NCI-H2227 (cell line): ENCODE data around the gene CREBBP.
A peak's percentile ranks its signal among the peaks of the same experiment; 100 is the strongest.

Experiments used
- DNase-seq: peaks from one replicate; lab custom pipeline; 2025; ENCODE audit not compliant: unreplicated experiment; lab: John Stamatoyannopoulos, UW

The CREBBP gene

DNA sequence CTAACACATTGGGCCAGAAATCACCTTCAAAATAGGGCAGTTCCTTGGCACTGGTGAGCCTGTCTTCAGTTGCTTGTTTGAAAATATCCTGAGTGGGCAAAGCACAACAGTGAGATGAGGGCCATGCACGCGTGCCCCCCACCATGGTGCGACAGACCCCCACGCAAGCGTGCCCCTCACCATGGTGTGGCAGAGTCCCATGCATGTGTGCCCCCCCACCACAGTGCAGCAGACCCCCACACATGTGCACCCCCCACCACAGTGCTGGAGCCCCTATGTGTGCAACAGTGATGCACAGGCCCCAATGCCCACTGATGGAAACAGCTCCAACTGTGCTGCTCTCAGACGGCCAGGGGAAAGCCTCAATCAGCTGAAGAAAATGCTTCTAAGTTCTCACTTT lies 144.4 kb downstream of the CREBBP start:
- no peak for DNase-seq

DNA sequence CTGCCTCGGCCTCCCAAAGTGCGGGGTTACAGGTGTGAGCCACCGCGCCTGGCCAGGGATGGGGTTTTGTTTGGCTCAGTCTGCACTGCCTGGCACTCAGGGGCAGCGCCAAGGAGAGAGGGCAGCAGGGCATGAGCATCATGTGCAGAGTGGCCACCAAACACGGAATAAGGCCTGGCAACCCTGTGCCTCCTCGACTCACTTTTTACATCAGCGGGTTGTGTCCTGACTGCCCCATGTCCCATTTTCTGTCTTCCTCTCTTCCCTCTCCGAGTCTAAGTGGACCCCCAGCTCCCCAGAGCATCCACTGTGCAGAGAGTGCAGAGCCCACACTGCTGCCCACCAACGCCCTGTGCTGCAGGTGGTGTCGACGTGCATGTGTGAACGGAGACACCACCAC lies 145.0 kb downstream of the CREBBP start:
- no peak for DNase-seq

DNA sequence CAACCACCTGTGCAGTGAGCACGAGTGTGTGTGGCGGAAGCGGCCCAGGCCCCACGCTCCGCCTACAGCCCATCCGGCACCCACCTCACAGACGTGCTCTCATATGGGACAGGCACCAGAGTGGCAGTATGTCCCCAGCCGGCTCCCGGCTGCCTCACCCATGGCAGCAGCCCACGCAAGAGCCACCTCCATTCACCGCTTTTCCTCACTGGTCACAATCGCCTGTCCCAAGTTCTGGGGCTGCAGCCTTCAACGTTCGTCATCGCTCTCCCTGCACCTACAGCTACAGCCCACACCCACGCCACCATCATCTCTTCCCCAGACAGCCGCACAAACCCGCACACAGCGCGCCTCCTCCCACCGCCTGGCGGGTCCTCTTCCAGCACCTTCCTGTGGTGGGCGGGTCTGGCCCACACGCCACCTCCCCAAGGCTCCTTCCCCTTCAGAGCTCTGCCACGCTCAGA lies 145.7 kb downstream of the CREBBP start:
- no peak for DNase-seq

DNA sequence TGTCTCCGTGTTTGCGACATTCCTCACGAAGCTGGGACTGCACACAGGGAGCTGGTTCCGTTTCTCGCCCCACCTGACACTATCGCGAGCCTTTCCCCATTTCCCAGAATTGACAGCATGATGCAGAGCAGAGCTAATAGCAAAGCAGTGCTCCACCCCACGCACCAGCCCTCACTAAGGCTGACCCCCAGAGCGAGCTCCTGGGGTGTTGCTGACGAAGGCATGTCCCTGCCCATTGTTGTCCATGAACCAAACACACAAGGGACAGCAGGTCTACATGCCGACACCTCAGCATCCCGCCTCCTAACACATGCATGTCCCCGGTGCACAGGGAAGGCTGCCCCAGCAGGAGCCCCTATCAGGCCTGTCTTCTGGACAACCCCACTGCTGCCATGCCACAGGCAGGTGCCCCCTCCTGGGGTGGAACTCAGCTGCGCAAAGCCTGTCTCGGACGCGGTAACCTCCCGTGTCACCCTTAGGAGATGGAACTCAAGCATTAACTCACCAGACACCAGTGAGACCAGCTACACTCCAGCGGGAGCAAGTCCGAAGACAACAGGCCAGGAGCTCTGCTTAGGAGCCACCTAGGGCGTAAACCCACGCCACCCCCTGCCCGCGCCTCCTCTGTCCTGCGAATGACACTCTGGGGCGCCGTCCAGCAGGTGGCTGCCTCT lies 146.3 kb downstream of the CREBBP start:
- no peak for DNase-seq

DNA sequence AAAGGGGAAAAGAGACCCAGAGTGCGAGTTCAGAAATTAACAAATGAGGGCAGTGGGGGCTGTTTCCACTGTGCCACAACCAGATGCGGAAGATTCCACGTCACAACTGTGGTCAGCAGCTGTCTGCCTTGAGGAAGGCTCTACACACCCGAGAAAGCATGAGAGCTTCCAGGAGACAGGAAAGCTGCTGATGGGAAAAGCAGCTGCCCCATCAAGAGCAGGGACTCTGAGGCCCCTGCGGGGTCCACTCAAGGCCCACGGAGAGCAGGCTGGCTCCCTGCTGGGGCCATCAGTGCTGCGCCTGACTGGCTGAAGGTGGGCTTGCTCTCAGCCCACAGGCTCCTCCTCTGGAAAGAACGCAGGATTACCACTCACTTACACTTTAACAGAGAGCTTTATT lies 148.3 kb downstream of the CREBBP start:
- no peak for DNase-seq

DNA sequence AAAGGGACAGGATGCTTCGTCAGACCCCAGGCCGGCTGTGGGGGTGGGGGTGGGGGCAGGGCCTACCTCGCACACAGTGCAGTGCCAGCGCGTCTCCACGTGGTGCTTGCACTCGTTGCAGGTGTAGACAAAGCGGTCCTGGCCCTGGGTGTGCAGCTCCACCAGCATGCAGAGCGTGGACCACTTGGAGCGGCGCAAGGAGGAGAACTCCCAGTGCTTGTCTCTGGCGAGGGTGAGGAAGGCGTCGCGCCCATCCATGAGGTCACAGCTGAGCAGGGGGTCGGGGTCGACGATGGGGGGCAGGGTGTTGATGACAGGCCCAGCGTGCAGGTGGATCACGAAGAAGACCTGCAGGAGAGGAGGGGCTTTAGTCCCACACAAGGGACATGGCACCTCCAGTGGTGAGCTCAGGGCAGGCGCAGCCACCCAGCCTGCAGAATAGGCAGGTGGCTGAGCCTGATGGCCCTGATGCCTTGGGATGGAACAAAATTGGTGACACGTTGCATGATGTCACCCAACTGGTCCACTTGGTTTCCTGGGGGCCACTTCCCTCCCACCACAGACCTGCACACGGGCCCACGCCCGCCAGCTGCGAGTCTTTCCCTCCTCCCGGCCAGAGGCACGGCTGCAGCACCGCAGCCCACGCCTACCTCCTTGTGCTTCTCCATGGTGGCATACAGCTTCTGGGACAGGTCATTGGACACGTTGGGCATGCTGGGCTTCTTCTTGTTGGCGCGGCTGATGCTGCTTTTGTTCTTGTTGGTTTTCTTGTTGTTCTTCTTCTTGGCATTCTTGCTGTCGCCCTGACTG lies 149.2 kb downstream of the CREBBP start:
- no peak for DNase-seq

DNA sequence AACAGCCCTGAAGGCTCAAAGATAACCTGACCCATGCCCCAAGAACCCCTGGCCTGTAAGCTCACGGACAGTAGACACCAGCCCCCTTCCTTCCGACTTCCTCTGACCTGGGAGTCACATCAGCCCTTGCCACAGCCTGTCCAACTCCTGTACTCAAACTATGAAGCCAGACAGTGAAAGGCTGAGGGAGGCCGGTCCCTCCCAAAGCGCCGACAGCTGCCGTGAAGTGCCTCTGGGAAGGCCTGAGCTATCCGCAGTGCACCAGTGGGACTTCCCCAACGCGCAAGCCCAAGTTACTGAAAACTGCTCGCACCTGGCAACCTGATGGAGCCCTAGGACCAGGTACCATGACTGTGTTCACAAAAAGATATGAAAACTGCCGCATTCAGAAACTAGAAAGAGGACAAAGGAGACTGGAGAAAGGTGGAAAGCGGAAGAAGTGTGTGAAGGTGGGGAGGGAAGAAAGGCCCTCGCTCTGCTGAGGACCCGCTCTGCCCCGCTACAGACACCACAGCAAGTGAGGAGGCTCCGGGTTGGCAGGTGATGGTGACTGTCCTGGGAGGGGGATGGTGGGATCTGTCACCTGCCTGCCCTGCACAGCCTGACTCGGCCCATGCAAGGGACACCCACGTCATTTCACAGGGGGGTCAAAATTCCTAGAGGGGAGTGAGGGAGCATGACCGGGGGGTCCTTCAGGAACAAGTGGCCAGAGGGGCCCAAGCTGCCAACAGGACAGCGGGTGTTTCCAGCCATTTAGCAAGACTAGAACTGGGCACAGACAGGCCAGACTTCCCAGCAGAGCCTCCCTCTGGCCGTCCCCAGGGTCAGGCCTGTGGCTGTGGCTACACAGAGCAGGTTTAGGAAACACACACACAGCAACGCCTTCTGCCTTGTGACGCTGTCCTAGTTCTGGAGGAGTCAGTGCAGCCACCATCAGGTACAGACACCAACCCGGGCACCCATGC lies 150.1 kb downstream of the CREBBP start:
- DNase-seq = no peak

DNA sequence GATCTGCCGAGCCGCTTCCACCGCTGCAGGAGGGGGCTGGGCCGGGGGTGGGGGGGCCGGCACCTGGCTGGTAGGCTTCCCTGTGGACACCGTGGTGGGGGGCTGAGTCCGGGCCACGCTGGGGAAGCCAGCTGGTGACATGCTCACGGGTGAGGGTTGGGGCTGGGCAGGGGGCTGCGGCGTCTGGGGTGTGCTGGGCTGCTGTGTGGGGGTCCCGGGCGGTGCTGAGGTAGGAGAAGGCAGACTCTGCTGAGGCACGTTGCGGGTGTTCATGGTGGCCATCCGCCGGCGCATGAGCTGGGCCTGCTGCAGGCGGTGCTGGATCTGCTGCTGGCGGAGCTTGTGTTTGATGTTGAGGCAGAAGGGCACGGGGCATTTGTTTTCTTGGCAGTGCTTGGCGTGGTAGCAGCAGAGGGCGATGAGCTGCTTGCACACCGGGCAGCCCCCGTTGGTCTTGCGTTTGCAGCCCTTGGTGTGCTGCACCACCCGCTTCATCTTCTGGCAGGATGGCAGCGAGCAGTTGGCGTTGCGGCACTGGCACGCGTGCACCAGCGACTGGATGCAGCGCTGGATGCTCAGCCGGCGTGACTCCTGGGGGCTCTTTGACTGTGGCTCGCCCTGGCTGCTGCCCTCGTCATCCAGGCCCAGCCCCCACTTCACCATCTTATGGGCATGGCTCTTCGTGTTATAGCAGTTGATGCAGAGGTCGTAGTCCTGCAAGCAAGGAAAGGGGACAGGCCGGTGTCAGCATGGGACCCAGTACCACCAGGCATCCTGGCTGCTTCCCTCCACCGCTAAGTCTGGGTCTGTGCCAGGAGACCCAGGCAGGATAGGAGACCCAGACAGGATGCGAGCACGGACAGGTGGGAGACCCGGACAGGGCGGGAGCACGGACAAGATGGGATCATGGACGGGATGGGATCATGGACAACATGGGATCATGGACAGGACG lies 151.1 kb downstream of the CREBBP start:
- DNase-seq = no peak

DNA sequence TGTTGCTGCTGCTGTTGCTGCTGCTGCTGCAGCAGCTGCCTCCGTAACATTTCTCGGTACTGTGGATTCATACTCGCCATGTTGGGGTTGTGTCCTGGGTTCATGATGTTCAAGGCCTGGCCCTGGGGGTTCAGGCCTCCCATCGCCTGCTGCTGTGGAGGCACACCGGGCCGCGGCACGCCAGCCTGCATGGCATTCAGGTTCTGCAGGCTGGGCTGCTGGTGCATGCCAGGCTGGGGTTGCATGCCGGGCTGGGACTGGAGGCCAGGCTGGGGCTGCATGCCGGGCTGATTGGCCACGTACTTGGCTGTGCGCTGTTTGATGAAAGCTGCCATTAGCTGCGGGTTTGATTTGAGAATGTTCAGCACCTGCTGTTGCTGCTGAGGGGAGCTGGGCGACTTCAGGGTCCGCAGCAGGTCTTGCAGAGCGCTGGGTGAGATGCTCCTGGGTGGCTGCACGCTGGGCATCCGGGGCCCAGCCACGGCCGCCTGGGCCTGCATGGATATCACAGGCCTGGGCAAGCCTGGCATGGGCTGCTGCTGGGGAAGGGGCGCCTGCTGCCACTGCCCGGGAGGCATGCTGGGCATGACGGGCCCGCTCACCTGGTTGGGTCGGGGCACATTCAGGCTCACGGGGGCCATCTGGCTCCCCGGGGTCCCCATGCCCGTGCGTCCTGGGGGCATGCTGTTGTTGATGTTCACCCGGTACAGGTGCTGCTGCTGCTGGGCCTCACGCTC lies 151.9 kb downstream of the CREBBP start:
- no peak for DNase-seq

DNA sequence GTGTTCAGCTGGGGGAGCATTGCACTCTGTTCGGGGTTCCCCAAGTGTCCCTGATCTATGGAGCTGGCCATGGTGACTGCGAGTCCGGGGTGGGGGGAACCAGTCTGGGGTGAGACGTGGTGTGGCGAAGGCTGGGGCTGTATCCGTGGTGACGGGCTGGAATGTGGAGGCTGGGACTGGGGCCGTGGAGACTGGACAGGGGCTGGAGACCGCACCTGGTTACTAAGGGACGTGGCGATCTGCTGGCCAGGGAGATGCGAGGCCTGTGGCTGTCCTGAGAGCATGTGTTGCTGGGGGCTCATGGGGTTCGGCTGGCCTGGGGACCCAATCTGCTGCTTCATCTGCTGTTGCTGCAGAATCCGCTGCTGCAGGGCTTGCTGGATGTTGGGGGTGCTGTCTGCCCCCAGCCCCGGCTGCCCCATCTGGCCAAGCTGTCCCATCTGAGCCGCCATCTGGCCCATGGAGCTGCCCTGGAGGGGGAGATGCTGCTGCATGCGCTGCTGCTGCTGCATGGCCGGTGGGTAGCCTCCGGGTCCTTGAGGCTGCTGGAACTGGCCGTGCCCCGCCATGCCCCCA lies 152.6 kb downstream of the CREBBP start:
- no peak for DNase-seq

DNA sequence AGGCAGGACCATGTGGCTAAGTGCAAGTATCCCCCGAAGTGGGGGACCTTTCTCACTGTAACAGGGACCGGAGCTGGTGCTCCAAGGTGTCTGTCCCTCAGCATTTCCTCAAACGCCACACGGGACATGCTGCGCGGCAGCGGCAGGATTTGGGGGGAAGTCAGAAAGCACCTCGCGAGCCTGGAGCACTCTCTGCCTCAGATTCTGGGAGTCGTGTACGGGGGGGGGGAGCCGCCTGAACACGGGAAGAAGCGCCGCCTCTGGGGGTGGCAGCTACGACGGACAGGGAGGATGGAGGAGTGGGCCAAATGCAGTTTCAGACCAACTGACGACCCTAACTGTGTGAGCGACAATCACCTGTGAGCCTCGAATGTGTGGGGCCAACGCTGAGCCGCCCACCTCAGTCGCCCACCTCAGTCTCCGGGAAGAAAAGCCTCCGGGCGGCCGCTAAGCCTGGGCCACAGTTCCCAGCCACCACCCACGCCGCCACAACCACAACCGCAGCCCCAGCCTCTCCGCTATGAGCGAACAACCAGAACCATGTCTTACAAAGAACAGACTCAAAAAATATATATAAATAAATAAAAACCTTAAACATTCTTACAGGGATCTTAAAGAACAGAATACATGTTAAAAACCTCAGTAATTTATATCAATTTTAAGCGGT lies 154.4 kb downstream of the CREBBP start:
- DNase-seq = no peak

DNA sequence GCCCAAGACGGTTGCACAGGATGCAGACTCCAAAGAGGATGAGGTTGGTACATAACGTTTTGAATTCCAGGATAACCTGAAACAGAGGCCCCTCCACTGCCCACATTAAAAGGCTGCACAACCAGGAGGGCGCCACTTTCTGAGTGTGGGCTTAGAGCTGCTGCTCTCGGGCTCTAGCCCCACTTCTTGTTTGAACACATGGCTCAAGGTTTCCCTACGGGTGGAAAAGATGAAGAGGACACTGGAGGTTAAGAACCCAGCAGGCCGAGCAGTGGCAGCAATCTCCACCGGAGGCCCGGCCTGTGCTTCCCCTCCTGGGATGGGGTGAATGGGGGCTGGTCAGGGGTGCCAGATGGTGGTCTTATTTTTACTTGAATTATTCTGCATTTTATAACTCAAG lies 155.2 kb downstream of the CREBBP start:
- DNase-seq = no peak

DNA sequence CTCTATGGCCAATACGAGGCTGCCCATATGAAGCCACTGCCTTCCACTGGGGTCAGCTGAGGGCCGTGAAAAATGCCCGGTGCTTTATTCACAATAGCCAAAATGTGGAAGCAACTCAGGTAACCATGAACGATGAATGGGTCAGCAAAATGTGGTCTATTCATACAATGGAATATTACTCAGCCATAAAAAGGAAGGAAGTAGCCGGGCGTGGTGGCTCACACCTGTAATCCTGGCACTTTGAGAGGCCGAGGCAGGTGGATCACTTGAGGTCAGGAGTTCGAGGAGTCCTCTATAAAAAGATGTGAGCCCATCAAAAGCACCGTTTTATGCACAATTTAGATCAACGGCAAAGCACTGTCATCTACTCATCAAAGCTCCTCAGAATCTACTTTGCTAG lies 158.0 kb downstream of the CREBBP start:
- no peak for DNase-seq

DNA sequence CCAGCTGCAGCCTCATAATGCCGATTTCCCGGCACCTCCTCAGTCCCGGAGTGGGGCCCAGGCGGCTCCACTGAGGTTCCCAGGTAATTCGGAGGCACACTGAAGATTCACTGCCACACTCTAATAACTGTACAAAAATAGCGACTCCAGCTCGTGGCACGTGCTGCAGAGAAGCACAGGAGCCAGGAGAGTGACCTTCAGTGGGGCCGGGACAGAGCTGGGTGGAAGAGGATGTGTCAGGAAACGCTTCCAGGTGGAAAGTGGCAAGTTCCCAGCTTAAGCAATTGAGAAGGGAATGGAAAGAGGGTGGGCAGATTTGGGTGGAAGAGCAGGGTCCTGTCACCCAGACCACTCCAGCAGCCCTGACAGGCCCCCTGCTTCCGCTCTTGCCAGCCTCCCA lies 160.1 kb downstream of the CREBBP start:
- DNase-seq = no peak

DNA sequence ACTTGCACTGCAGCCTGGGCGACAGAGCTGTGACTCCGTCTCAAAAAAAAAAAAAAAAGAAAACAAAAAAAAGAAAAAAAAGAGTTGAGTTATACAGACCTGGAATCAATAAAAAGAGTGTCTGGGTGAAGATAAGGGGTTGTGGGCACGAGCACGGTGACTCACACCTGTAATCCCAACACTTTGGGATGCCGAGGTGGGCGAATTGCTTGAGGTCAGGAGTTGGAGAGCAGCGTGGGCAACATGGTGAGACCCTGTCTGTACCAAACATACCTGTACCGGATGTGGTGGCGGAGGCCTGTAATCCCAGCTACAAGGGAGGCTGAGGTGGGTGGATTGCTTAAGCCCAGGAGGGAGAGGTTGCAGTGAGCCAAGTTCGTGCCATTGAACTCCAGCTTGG lies 161.9 kb downstream of the CREBBP start:
- no peak for DNase-seq

DNA sequence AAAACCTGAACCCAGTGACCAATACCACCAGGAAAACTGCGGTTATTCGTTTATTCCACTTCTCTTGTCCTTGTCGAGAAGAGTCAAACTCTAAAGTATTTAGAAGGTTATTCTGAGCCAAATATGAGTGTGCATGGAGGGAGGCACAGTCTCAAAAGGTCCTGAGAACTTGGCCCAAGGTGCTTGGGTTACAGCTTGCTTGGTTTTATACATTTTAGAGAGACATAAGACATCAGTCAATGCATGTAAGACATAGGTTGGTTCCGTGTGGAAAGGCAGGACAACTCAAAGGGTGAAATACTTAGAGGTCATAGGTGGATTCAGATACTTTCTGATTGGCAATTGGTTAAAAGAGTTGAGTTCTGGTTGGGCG lies 162.5 kb downstream of the CREBBP start:
- DNase-seq = no peak

DNA sequence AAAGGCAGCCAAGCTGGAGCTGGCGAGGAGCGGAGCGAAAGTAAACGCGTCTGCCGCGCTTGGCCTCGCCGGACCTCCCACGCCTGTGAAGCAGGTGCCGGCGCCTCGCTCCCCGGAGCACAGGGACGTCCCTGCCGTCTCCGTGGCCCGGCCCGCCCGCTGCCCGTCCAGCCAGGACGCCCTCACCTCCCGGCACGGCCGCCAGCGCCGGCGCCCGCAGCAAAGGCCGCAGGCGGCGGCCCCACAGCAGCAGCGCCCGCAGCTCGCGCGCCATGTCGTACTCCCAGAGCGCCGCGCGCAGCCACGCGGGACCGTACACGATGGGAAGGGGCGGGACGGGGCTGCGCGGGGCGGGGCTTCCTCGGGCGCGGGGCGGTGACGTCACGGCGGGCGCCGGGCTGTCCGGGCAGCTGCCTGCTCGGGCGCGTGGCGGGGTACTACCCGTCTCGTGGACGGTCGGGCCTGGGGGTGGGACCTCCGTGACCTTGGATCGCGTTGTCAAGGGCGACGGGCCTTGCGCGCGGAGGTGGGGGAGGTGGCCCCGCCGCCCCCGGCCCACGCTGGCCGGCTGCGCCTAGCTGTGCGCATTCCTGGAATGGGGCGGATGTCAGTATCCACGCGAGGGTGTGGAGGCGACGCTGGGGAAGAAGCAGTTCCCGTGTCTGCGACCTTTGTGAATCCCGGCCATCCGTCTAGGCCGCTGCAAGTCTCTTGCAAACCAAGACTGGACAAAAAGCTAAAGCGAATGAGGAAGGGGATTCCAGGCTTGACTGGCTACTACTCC lies 163.1 kb downstream of the CREBBP start, which contains the start of gene TRAP1:
TSS of gene TRAP1 (minus strand) at position 290 of the 784 bp plus-strand sequence. CDS start at position 274, 16 bp downstream.
- peak; percentile 91 for DNase-seq

DNA sequence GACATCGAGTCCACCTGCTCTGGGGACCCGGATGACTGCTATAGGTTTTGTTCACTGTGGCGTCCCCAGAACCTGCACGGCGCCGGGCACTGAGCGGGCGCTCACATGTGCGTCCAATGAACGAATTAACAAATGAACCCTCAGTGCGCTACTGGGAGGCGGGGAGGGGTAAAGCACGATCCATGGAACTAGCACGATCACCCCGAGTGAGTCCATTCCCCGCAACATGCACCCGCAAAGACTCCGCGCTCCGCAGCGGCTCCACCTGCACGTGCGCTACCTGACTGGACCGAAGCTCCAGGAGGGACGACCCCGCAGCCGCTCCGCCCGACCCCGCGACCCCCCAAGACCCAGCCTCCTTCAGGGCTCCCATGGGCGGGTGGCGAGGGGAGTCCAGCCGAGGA lies 163.7 kb downstream of the CREBBP start:
- peak; percentile 57 for DNase-seq
